HS-27A (cell line): ENCODE results near the gene SERINC3.
"Not testable (repeated sequence)": the region's sequence is repeated elsewhere in the genome, so short reads cannot be mapped to it uniquely, and the experiment has no call there.

Experiments
- DNase-seq: peaks from one replicate; pipeline ENCODE4 v3.0.0-alpha.2; 2012; ENCODE audit warnings: low read depth, missing footprints

SERINC3 gene

GRCh38 chr20:44491635-44492395 is 30.1 kb downstream of the SERINC3 start:
- no peak for DNase-seq

GRCh38 chr20:44489931-44490330 is 31.9 kb downstream of the SERINC3 start:
- no peak for DNase-seq

- DNase-seq: no peak
These were observed 32.6 kb downstream of the SERINC3 start for GRCh38 chr20:44489223-44489622.

DNA sequence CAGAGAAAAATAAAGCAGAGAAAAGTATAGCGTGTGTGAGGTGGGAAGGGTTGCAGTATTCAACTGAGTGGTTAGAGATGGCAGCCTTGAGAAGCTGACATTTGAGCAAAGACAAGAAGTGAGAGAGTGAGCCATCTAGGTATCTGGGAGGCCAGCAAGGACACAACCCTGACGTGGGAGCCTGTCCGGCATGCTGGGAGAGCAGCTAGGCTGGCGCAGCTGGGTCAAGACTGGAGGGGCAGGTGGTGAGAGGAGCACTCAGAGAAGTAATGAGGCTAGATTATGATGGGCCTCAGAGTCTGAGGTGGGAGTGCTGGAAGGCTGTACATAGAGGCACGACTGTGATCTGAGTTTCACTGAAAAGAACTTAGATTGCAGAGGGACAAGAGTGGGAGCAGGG is 33.3 kb downstream of the SERINC3 start:
- DNase-seq: no peak

GRCh38 chr20:44485830-44486198 is 36.1 kb downstream of the SERINC3 start:
- DNase-seq: no peak

DNA sequence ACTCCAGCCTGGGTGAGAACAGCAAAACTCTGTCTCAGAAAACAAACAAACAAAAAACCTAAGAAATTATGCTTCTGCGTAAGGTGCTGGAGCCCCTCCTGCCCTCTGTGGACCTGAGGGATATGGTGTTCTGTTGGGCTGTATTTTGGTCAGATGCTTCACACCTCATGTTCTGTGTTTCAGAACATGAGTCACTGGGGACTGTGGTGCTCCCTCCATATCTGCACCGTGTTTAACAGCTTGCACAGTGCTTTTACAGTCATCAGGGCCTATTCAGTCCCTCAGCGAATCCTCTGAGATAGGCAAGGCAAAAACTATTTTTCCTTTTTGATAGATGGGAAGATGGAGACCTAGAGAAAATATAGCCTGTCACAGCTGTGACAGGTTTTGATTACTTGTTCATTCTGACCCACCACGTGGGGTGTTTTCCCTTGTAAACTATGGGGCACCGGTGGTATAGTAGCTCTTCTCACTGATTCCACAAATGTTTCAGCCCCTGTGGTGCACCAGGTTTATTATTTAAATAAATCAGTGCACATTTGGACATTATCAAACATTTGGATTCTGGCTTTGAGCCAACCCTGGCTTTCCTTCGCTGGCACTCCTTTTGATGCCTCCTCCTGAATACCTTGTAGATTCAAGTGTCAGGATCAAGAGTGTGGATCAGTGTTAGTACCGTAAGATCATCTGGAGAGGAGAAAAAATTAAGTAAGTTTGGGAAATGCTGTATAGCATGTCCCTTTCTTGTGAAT is 36.6 kb downstream of the SERINC3 start:
- DNase-seq: no peak

DNA sequence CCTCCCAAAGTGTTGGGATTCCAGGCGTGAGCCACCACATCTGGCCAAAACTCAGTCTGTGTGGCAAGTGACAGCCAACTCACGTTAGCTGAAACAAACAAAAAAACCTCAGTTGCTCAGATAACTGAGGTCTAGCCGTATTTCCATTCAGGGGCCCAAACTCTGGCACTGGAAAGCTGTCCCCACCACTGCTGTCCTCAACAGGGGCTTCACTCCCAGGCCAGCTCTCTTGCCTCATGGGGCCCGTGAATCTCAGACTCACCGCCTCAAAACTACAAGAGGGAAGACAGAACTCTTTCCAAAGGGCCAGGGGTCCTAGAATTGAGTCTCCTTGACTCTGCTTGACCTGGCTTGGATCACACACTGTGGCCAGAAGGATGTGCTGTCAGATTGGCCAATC is 38.8 kb downstream of the SERINC3 start:
- DNase-seq: no peak

- DNase-seq: no peak
These were observed 40.0 kb downstream of the SERINC3 start for GRCh38 chr20:44481719-44482416.

DNA sequence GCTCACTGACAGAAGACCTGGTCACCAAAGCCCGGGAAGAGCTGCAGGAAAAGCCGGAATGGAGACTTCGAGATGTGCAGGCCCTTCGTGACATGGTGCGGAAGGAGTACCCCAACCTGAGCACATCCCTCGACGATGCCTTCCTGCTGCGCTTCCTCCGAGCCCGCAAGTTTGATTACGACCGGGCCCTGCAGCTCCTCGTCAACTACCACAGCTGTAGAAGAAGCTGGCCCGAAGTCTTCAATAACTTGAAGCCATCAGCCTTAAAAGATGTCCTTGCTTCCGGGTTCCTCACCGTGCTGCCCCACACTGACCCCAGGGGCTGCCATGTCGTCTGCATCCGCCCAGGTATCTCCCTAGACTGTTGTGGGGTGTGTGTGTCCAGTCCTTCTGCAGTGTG is 41.8 kb downstream of the SERINC3 start:
- DNase-seq: no peak

DNA sequence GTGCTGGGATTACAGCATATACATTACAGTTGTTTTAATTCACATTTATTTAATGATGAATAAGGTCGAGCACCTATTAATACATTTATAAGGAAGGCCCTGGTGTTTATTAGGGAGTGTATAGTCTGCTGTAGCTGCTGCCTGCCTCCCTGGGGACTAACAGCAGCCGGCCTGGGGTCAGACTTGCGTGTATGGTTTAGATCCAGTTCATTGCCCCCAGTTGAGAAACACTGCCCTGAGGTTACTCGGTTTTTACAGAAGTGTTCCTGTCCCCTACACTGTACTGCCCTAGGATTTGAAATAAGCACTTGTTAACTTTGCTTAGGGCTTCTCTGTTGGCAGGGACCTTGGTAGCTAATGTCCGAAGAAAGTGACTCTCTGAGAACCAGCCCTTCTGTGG is 42.2 kb downstream of the SERINC3 start:
- DNase-seq: no peak

- DNase-seq: no peak
These were observed 43.7 kb downstream of the SERINC3 start for GRCh38 chr20:44478206-44478605.

DNA sequence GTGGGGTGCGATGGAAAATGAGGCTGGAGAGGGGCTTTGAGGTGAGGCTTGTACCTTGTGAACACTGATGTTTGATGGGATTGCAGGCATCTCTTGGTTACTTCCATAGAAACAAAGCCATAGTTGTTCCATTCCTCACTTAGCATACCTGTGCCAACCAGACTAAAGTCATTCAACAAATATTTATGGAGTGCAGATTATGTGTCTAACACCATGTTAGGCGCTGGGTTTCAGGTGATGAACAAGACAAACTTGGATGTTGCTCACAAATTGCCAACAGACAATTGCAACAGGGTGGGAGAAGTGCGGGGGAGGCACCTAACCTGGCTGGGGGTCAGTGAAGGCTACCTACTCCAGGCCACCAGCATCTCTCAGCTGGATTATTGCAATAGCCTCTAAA is 44.7 kb downstream of the SERINC3 start:
- no peak for DNase-seq

GRCh38 chr20:44475694-44476560 is 45.9 kb downstream of the SERINC3 start, which contains the start of gene TTPAL:
TSS of gene TTPAL (plus strand) at chr20:44475874. CDS start at chr20:44480000, 4,126 bp downstream.
- no peak for DNase-seq

- DNase-seq: no peak
These were observed 46.5 kb downstream of the SERINC3 start for GRCh38 chr20:44475372-44475693.

DNA sequence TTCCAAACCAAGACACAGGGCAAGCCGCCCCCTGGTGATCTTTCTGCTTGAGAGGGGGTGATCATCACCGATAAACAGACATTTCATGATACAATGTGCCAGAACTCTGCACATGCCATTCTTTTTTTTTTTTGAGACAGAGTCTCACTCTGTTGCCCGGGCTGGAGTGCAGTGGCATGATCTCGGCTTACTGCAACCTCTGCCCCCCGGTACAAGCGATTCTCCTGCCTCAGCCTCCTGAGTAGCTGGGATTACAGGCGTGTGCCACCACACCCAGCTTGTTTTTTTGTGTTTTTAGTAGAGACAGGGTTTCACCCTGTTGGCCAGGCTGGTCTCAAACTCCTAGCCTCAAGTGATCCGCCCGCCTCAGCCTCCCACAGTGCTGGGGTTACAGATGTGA is 49.6 kb downstream of the SERINC3 start:
- DNase-seq: not testable (repeated sequence)

DNA sequence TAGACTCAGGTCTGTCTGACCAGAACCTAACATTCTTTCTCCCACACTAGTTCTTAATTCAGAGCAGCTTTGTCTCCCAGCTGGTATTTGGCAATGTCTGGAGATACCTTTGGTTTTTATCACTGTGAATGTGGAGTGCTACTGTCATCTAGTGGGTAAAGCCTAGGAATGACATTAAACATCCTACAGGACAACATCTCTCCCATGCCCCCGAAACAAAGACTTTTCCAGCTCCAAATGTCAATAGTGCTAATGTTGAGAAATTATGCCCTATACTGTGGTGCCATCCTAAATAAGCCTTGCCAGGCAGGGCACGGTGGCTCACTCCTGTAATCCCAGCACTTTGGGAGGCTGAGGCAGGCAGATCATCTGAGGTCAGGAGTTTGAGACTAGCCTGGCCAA is 50.4 kb downstream of the SERINC3 start:
- DNase-seq: no peak

DNA sequence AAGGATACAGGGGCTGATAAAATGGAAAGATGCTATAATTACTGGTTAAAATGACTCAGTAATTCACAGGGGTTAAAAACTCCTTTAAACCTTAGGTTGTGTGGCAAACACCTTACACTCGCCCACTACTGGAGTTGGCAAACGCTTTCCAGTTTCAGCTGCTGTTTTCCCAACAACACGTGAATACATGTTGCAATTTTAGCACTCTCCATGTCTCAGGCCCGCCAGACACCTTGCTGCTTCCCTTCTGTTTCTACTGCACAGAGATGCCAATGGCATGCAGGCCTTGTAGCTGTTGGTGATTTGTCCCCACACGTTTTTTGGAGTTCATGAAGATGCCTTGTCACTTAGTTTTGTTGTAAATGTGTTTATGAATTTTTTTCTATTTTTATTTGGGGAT is 51.5 kb downstream of the SERINC3 start:
- no peak for DNase-seq

DNA sequence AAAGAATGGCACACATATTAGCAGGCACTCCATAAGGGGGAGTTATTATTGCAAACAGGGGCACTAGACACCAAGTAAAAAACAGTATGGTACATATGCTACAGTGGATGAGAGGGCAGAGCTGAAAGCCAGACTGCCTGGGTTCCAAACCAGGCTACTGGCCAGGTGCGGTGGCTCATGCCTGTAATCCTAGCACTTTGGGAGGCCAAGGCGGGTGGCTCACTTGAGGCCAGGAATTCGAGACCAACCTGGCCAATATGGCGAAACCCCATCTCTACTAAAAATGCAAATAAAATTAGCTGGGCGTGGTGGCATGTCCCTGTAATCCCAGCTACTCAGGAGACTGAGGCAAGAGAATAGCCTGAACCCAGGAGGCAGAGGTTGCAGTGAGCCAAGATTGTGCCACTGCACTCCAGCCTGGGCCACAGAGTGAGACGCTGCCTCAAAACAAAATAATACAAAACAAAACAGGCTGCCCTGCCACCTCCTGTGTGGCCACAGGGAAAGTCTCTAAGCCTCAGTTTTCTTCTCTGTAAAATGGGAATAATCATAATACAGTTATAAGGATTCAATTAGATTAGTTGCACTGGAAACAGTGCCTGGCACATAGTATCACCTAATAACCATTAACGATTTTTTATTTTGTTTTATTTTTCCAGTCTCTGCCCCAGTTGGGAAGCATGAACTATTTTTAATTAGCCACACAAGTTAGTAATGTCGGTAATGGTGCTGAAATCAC is 53.7 kb downstream of the SERINC3 start:
- no peak for DNase-seq

DNA sequence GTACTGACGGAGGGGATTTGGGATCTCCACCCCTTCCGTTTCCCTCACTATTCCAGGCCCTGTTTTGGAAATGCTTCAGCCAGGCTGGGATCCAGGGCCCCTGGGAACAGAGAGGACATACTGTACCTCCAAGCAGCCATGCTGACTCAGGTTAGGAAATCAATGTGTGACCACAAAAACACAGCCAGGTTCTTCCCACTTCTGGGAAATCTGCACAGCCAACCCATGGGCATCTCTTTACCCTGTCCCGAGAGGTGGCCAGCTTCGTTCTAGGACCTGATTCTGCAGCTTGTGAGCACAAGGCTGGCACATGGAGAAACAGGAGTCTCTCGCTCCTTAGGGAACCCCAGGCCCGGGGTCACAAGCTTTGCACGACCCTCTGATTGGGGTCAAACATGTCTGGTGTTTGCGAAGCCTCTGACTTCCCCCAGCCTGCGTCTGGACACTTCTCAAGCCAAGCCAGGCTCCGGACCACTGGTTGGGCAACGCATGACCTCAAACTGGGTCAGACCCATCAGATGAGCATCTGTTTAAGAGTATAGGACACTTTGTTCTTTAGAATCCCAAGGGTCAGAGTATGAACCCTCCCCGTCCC is 54.5 kb downstream of the SERINC3 start:
- DNase-seq: no peak

- DNase-seq: no peak
These were observed 56.8 kb downstream of the SERINC3 start for GRCh38 chr20:44465001-44465560.

DNA sequence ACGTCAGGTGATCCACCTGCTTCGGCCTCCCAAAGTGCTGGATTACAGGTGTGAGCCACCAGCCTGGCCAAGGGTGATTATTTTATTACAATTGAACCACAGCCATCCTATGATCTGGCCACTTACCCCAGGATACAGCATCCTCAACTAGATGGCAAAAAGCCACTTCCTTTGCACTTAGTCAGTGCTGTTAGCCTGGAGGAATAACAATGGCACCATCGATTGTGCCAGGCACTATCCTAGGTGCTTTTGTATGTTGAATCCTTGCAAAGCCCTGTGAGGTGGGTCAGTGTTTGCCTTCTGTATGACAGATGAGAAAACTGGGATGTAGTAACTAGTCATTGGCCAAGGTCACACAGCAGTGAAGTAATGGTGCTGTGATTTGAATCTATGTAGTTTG is 57.4 kb downstream of the SERINC3 start:
- DNase-seq: no peak
